DND-41 (cell line): ENCODE measurements around the gene SPARC.

Experiments
- ATAC-seq: fragments of 200-7000 bp; cut with Tn5 transposase; 3 replicates; pipeline ENCODE4 v1.9.1; 2021; ENCODE audit warnings: low read depth; ENCODE audit not compliant: insufficient read depth
- DNase-seq: peaks from one replicate; pipeline ENCODE4 v3.0.0-alpha.2; 2020
- H2AFZ ChIP-seq: 2 replicates; pipeline ENCODE4 v1.6.0; 2012; ENCODE audit warnings: low read depth, low read length
- H3K27ac ChIP-seq: 2 replicates; pipeline ENCODE4 v1.5.1; 2012; ENCODE audit warnings: low read length, inconsistent platforms
- H3K27me3 ChIP-seq: fragments of 200-600 bp; sonication (generic); 2 replicates; pipeline ENCODE4 v1.6.0; 2012; ENCODE audit warnings: low read length, mild to moderate bottlenecking, inconsistent platforms; ENCODE audit not compliant: insufficient read depth, poor library complexity
- H3K36me3 ChIP-seq: 2 replicates; pipeline ENCODE4 v1.5.1; 2012; ENCODE audit warnings: low read length, inconsistent platforms; ENCODE audit not compliant: insufficient read depth
- H3K4me1 ChIP-seq: 2 replicates; pipeline ENCODE4 v1.5.1; 2012; ENCODE audit warnings: mild to moderate bottlenecking, low read length; ENCODE audit not compliant: insufficient read depth
- H3K4me2 ChIP-seq: 2 replicates; pipeline ENCODE4 v1.6.0; 2012; ENCODE audit warnings: mild to moderate bottlenecking, moderate library complexity, low read length, inconsistent platforms; ENCODE audit not compliant: insufficient read depth
- H3K4me3 ChIP-seq, 2 experiments: fragments of 200-600 bp in 1 of 2; shearing (Covaris generic) in 1 of 2; 2 replicates each; pipeline ENCODE4 v1.5.1; 2012 to 2016; ENCODE audit warnings: inconsistent platforms in 2 of 2, low read length in 2 of 2, mild to moderate bottlenecking in 2 of 2, low read depth in 1 of 2, moderate library complexity in 1 of 2
- H3K79me2 ChIP-seq: 2 replicates; pipeline ENCODE4 v1.6.0; 2012; ENCODE audit warnings: low read length, inconsistent platforms; ENCODE audit not compliant: insufficient read depth
- H3K9ac ChIP-seq: 2 replicates; pipeline ENCODE4 v1.6.0; 2012; ENCODE audit warnings: low read depth, mild to moderate bottlenecking, inconsistent platforms, low read length, moderate library complexity
- H3K9me3 ChIP-seq: 2 replicates; pipeline ENCODE4 v1.5.1; 2012; ENCODE audit warnings: low read length, moderate library complexity, mild to moderate bottlenecking, inconsistent platforms; ENCODE audit not compliant: insufficient read depth, severe bottlenecking
- H4K20me1 ChIP-seq: 2 replicates; pipeline ENCODE4 v1.6.0; 2012; ENCODE audit warnings: low read length; ENCODE audit not compliant: insufficient read depth
- CTCF ChIP-seq: IDR thresholded peaks from 2 replicates; pipeline ENCODE4 v1.5.1; 2012; ENCODE audit warnings: borderline replicate concordance, low read length, moderate library complexity, mild to moderate bottlenecking; ENCODE audit not compliant: poor library complexity, severe bottlenecking; ENCODE audit errors: extremely low read depth
- EZH2 ChIP-seq: IDR thresholded peaks from 3 replicates; pipeline ENCODE4 v1.6.1; 2012; ENCODE audit warnings: borderline replicate concordance, low read depth, mild to moderate bottlenecking, moderate library complexity, low read length, inconsistent platforms; ENCODE audit not compliant: severe bottlenecking

Gene SPARC

DNA sequence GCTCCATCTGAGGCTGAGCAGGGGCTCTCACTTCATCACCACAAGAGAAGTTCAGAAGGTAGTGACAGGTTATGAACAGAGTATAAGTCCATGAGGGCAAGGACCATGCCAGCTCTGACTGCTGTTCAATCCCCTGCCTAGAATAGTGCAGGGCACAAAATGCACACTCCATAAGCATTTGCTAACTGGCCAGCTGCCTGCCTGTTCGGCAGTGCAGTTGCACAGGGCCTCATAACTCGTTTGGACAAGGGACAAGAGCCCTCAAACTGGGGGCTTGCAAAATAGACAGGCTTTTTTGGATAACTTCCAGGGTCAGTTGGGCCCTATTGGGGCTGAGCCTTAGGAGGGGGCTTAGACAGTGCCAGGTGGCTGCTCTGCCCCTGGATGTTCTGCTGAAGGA lies 21.1 kb downstream of the SPARC start:
- Histone ChIP-seq H3K4me2 (no peak overlapping the region), H3K27ac (no peak overlapping the region), H3K4me3 (no peak overlapping the region), H3K36me3 (no peaks in the 10 kb centered on the region), H3K79me2 (no peaks in the 10 kb centered on the region), H3K4me1 (no peaks in the 10 kb centered on the region), H2AFZ (no peak overlapping the region), H3K27me3 (peaks cover 5% of the 10 kb centered on the region), H3K9ac (no peak overlapping the region), H4K20me1 (no peaks in the 10 kb centered on the region), H3K9me3 (no peaks in the 10 kb centered on the region)
- no peak for TF ChIP-seq CTCF
- ATAC-seq (no peak), DNase-seq (no peak)

GRCh38 chr5:151664694-151665585 lies 21.8 kb downstream of the SPARC start:
- H4K20me1 ChIP-seq, result no peaks in the 10 kb centered on the region
- no peak overlapping the region for H2AFZ ChIP-seq
- no peak overlapping the region for H3K27ac ChIP-seq

GRCh38 chr5:151663617-151664293 lies 23.0 kb downstream of the SPARC start:
- Histone ChIP-seq H4K20me1 (no peaks in the 10 kb centered on the region), H3K79me2 (no peaks in the 10 kb centered on the region), H3K27ac (no peak overlapping the region), H3K9me3 (no peaks in the 10 kb centered on the region), H3K36me3 (no peaks in the 10 kb centered on the region), H2AFZ (no peak overlapping the region), H3K9ac (no peak overlapping the region), H3K4me2 (no peak overlapping the region), H3K4me3 (no peak overlapping the region), H3K27me3 (peaks cover 8% of the 10 kb centered on the region), H3K4me1 (no peaks in the 10 kb centered on the region)
- TF ChIP-seq EZH2, result no peak
- ATAC-seq, result no peak
- DNase-seq, result no peak

More at GRCh38 chr5:151664694-151665585, 21.8 kb downstream of the SPARC start:
- H3K9me3 ChIP-seq, result no peaks in the 10 kb centered on the region
- DNase-seq, result no peak
- H3K36me3 ChIP-seq, result no peaks in the 10 kb centered on the region
- H3K9ac ChIP-seq, result no peak overlapping the region
- H3K79me2 ChIP-seq, result no peaks in the 10 kb centered on the region
- H3K4me2 ChIP-seq, result no peak overlapping the region
- H3K27me3 ChIP-seq, result peaks cover 5% of the 10 kb centered on the region
- no peak for ATAC-seq
- no peaks in the 10 kb centered on the region for H3K4me1 ChIP-seq
- H3K4me3 ChIP-seq, result no peak overlapping the region
- no peak for TF ChIP-seq EZH2

- Histone ChIP-seq H3K4me1 (no peaks in the 10 kb centered on the region), H2AFZ (no peak overlapping the region), H4K20me1 (no peaks in the 10 kb centered on the region), H3K27ac (no peak overlapping the region), H3K79me2 (no peaks in the 10 kb centered on the region), H3K9me3 (no peaks in the 10 kb centered on the region), H3K4me3 (no peak overlapping the region), H3K36me3 (no peaks in the 10 kb centered on the region), H3K4me2 (no peak overlapping the region), H3K9ac (no peak overlapping the region), H3K27me3 (peaks cover 8% of the 10 kb centered on the region)
- DNase-seq, result no peak
- ATAC-seq, result no peak
- no peak for TF ChIP-seq CTCF
- TF ChIP-seq EZH2, result no peak
These were observed 23.9 kb downstream of the SPARC start for GRCh38 chr5:151662805-151663204.
